HUES48 (cell line): ENCODE results near the gene LRTM2.

Source experiments
- H3K27ac ChIP-seq: one replicate; pipeline ENCODE4 v1.7.0; 2013; ENCODE audit warnings: low read depth, low read length, inconsistent platforms
- H3K27me3 ChIP-seq: 2 replicates; pipeline ENCODE4 v1.6.1; 2013; ENCODE audit warnings: mild to moderate bottlenecking, low read length; ENCODE audit not compliant: control insufficient read depth, insufficient read depth
- H3K36me3 ChIP-seq: 2 replicates; pipeline ENCODE4 v1.6.1; 2013; ENCODE audit warnings: low read length; ENCODE audit not compliant: control insufficient read depth, insufficient read depth
- H3K4me1 ChIP-seq: 2 replicates; pipeline ENCODE4 v1.6.1; 2013; ENCODE audit warnings: mild to moderate bottlenecking, low read length; ENCODE audit not compliant: control insufficient read depth, insufficient read depth
- H3K4me3 ChIP-seq: 2 replicates; pipeline ENCODE4 v1.5.1; 2013; ENCODE audit warnings: mild to moderate bottlenecking, low read depth, low read length
- H3K9ac ChIP-seq: 2 replicates; pipeline ENCODE4 v1.6.1; 2013; ENCODE audit warnings: mild to moderate bottlenecking, low read depth, low read length, moderate library complexity
- H3K9me3 ChIP-seq: 2 replicates; pipeline ENCODE4 v1.6.1; 2013; ENCODE audit warnings: low read length; ENCODE audit not compliant: control insufficient read depth, insufficient read depth

LRTM2 gene

GRCh38 chr12:1807087-1807860 lies 13.1 kb upstream of the LRTM2 start:
- no peak overlapping the region for H3K4me3 ChIP-seq
- H3K27ac ChIP-seq = no peak overlapping the region
- H3K27me3 ChIP-seq = no peaks in the 10 kb centered on the region
- no peaks in the 10 kb centered on the region for H3K9me3 ChIP-seq
- no peak overlapping the region for H3K9ac ChIP-seq
- no peaks in the 10 kb centered on the region for H3K4me1 ChIP-seq
- H3K36me3 ChIP-seq = no peaks in the 10 kb centered on the region

- Histone ChIP-seq H3K27me3 (no peaks in the 10 kb centered on the region), H3K27ac (no peak overlapping the region), H3K9ac (no peak overlapping the region), H3K9me3 (no peaks in the 10 kb centered on the region), H3K36me3 (no peaks in the 10 kb centered on the region), H3K4me3 (no peak overlapping the region), H3K4me1 (no peaks in the 10 kb centered on the region)
Measured at GRCh38 chr12:1808036-1808797, 12.1 kb upstream of the LRTM2 start.

- Histone ChIP-seq H3K9me3 (no peaks in the 10 kb centered on the region), H3K4me1 (no peaks in the 10 kb centered on the region), H3K9ac (no peak overlapping the region), H3K27me3 (no peaks in the 10 kb centered on the region), H3K36me3 (no peaks in the 10 kb centered on the region), H3K27ac (no peak overlapping the region), H3K4me3 (no peak overlapping the region)
Measured at GRCh38 chr12:1808798-1809480, 11.4 kb upstream of the LRTM2 start.

GRCh38 chr12:1809591-1810190 lies 10.7 kb upstream of the LRTM2 start:
- Histone ChIP-seq H3K27me3 (no peaks in the 10 kb centered on the region), H3K9me3 (no peaks in the 10 kb centered on the region), H3K27ac (no peak overlapping the region), H3K4me3 (no peak overlapping the region), H3K4me1 (no peaks in the 10 kb centered on the region), H3K36me3 (no peaks in the 10 kb centered on the region), H3K9ac (no peak overlapping the region)

GRCh38 chr12:1810201-1810930 lies 10.0 kb upstream of the LRTM2 start:
- H3K9ac ChIP-seq = no peak overlapping the region
- no peaks in the 10 kb centered on the region for H3K4me1 ChIP-seq
- no peaks in the 10 kb centered on the region for H3K9me3 ChIP-seq
- H3K27me3 ChIP-seq = no peaks in the 10 kb centered on the region
- H3K4me3 ChIP-seq = no peak overlapping the region
- no peak overlapping the region for H3K27ac ChIP-seq
- no peaks in the 10 kb centered on the region for H3K36me3 ChIP-seq

- no peaks in the 10 kb centered on the region for H3K36me3 ChIP-seq
- no peaks in the 10 kb centered on the region for H3K4me1 ChIP-seq
- H3K4me3 ChIP-seq = no peak overlapping the region
- H3K9me3 ChIP-seq = no peaks in the 10 kb centered on the region
- no peak overlapping the region for H3K27ac ChIP-seq
- no peaks in the 10 kb centered on the region for H3K27me3 ChIP-seq
- no peak overlapping the region for H3K9ac ChIP-seq
Measured at GRCh38 chr12:1810931-1811280, 9.5 kb upstream of the LRTM2 start.

GRCh38 chr12:1811281-1811947 lies 9.0 kb upstream of the LRTM2 start:
- no peak overlapping the region for H3K27ac ChIP-seq
- H3K9me3 ChIP-seq = no peaks in the 10 kb centered on the region
- no peaks in the 10 kb centered on the region for H3K36me3 ChIP-seq
- H3K9ac ChIP-seq = no peak overlapping the region
- no peaks in the 10 kb centered on the region for H3K4me1 ChIP-seq
- H3K4me3 ChIP-seq = no peak overlapping the region
- no peaks in the 10 kb centered on the region for H3K27me3 ChIP-seq

- H3K4me3 ChIP-seq = no peak overlapping the region
- H3K9me3 ChIP-seq = no peaks in the 10 kb centered on the region
- H3K27ac ChIP-seq = no peak overlapping the region
- no peaks in the 10 kb centered on the region for H3K4me1 ChIP-seq
- H3K27me3 ChIP-seq = no peaks in the 10 kb centered on the region
- no peak overlapping the region for H3K9ac ChIP-seq
- H3K36me3 ChIP-seq = no peaks in the 10 kb centered on the region
Measured at GRCh38 chr12:1811948-1812291, 8.4 kb upstream of the LRTM2 start.

GRCh38 chr12:1812650-1813302 lies 7.6 kb upstream of the LRTM2 start:
- H3K4me1 ChIP-seq = no peaks in the 10 kb centered on the region
- no peaks in the 10 kb centered on the region for H3K9me3 ChIP-seq
- H3K36me3 ChIP-seq = no peaks in the 10 kb centered on the region
- no peak overlapping the region for H3K4me3 ChIP-seq
- H3K27ac ChIP-seq = no peak overlapping the region
- H3K9ac ChIP-seq = no peak overlapping the region
- H3K27me3 ChIP-seq = no peaks in the 10 kb centered on the region

- Histone ChIP-seq H3K4me1 (no peaks in the 10 kb centered on the region), H3K36me3 (no peaks in the 10 kb centered on the region), H3K27me3 (peaks cover 1% of the 10 kb centered on the region), H3K27ac (no peak overlapping the region), H3K9me3 (no peaks in the 10 kb centered on the region), H3K4me3 (no peak overlapping the region), H3K9ac (no peak overlapping the region)
Measured at GRCh38 chr12:1814266-1814665, 6.1 kb upstream of the LRTM2 start.
